IPS-NIHi7 (cell line): ENCODE data around the gene ACSF3.

Experiments
- DNase-seq: peaks from one replicate; pipeline ENCODE4 v3.0.0; 2012; ENCODE audit warnings: mixed read lengths; ENCODE audit errors: extremely low spot score

Gene ACSF3

DNA sequence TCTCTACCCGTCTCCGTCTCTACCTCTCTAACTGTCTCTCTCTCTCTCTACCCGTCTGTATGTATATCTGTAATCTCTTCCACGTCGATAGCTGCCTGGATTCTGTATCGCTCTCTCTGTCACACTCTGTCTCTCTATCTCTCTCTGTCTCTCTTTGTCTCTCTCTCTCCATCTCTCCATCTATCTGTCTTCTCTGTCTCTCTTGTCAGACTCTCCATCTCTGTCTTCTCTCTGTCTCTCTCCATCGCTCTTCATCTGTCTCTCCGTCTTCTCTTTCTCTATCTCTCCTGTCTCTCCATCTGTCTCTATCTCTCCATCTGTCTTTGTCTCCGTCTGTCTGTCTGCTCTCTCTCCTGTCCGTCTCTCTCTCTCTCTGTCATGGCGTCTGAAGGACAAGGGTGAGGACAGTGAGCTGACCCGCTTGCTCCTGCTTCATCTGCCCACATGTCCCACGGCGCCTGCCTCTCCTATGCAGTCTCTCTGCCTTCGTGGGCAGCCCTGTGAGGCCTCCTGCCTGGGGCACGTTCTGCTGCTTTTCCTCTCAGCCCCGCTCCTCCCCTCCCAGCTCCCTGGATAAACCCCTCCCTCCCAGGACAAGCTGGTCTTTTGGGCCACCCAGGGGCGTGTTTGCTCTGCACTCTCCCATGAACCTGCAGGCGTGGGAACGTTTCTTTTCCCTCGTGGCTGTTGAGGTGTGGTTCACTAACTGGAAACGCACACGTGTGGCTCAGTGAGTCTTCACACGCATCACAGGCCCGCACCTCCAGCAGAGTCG, 18.9 kb downstream of the ACSF3 start:
- DNase-seq, result no peak

DNA sequence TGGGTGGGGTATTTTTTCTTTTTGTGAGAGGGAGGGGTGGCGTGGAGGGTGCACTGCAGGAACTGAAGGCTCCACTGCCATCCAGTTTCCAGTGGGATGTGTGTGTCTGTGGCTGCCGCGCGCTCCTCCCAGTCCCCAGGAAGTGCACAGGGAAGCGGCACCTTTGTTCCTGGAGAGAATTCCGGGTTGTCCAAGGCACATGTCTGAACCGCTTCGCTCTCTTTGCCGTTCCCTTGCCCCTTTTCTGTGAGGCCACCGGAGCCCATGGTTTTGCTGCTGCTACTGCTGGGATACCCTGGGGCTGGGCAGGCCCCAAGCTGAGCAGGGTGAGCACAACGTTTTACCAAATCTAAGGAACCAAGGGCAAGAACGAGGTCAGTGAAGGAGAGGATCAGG, 19.5 kb downstream of the ACSF3 start:
- DNase-seq, result no peak

DNA sequence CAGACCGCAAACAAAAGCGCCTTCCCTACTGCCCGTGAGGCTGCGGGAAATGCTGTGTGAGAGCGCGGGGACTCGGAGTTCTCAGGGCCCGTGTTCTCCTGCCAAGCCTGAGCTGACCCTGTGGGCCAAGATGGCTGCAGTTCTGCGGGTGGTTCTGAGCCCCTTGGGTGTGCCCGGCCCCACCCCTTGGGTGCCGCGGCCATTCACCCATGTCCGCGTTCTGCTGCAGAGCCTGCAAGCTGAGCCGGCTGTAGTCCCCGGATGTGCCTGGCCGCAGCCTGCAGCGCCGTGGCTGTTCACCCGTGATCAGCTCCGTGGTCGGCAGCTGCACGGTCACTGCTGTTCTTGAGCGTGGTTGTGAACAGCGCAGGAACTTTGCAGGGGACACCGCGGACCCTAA, 20.0 kb downstream of the ACSF3 start:
- no peak for DNase-seq

DNA sequence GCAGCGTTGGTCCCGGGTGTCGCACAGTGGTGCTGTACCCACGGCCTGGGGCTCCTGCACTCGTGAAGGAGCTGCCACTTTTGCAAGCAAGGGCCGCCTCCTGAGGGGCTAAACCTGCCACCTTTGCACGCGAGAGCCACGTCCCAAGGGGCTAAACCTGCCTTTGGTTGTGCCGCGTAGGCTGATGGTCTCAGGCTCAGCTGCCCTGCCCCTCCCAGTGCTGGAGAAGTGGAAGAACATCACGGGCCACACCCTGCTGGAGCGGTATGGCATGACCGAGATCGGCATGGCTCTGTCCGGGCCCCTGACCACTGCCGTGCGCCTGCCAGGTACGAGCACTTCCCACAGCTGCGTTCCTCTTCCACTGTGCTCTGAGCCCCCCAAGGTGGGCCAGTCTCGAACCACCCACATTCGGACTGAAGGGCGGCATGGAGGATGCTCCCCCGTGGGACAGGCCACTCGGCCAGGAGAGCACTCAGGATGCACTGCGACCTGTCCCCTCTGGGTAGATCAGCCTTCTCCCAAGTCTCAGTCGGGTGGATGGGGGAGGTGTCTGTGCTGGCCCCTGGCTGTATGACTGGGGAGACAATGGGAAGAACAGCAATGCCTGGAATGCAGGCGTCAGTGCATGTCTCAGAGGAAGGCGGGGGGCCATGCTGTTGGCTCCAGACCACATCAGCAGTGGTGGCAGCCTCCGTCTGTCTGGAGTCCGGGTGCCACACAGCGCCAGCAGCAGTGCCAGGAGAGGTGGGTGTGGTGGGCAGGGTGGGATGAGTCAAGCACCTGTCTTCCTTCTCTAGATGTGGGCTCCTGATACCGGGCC, 20.7 kb downstream of the ACSF3 start:
- peak; percentile 58 for DNase-seq

- no peak for DNase-seq
Measured at GRCh38 chr16:89115216-89115861, 21.7 kb downstream of the ACSF3 start.

GRCh38 chr16:89116341-89117226, 22.9 kb downstream of the ACSF3 start:
- no peak for DNase-seq

GRCh38 chr16:89117227-89117974, 23.7 kb downstream of the ACSF3 start:
- DNase-seq, result no peak

DNA sequence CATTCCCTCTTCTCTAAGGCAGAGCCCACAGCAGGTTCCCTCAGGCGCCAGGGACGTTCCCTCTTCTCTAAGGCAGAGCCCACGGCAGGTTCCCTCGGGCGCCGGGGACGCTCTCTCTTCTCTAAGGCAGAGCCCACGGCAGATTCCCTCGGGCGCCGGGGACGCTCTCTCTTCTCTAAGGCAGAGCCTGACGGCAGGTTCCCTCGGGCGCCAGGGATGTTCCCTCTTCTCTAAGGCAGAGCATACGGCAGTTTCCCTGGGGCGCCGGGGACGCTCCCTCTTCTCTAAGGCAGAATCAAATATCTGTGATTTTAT, 24.3 kb downstream of the ACSF3 start:
- no peak for DNase-seq

DNA sequence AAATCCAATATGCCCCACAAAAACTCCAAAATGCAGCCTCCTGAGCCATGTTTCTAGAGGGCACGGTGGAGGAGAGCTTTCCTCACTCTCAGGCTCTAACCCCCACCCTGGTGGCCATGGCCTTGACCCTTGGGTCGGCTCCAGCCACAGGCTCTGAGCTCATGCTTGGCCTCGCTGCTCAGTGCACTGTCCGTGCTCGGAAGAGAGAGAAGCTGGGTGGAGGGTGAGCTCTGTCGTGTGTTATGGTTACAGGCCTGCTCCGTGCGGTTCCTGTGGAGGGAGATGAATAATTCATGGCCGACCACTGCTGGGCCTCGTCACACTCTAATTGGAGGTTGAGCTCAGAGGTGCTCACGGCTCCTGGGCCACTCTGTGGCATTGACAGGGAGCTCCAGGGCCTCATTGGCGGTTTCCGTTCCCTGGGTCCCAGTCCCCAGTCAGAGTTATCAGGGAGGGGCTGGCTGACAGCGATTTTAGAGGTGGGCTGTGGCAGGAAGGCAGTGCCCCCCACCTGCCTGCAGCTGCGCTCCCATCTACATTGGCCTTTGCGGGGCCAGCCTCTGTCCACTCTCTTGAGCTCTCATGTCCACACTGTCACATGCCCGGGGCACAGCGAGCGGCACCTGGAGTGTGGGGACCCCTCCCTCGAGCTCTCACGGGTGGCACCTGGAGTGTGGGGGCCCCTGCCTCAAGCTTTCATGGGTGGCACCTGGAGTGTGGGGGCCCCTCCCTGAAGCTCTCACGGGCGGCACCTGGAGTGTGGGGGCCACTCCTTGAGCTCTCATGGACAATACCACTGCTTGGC, 24.9 kb downstream of the ACSF3 start:
- peak; percentile 53 for DNase-seq

DNA sequence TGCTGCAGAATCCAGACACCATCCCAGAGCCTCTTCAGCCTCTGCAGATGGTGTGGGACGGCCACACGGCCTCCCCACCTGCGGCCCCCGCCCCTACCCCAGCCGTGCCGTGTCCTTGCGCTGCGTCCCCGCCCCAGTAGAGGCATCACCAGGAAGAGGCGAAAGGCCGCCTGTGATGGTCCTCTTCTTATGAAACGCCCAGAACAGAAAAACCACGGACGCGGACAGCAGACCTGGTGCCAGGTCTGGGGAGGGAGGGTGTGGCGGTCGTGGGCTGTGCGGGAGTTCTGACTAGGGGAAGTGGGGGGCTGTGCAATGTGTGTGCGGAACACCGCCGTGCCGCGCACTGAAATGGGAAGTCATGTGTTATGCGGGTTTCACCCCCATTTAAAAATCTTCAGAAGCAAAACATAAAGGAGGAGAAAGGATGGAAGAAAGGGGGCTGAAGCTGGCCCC, 25.5 kb downstream of the ACSF3 start:
- DNase-seq, result no peak

GRCh38 chr16:89119661-89120141, 26.0 kb downstream of the ACSF3 start:
- DNase-seq, result no peak

- no peak for DNase-seq
Measured at GRCh38 chr16:89120281-89120680, 26.6 kb downstream of the ACSF3 start.

DNA sequence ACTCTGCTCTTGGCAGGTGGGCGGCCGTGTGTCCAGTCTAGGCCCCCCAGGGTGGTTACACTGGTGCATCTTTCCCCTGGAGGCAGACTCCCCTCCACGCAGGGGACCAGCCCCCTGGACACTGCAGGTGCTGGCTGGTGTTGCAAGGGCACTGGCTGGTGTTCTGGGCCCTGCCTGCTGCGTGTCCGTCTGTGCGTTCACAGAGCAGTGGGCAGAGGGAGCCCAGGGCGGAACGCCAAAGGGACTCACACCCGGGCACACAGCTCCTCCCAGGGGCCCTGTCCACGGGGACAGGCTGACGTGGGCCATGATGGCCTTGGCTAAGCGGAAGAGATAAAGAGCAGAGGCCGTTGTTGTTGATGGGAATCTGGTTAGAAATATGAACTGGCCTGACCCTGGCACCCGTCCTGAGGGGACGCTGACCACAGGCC, 27.3 kb downstream of the ACSF3 start:
- DNase-seq, result no peak

DNA sequence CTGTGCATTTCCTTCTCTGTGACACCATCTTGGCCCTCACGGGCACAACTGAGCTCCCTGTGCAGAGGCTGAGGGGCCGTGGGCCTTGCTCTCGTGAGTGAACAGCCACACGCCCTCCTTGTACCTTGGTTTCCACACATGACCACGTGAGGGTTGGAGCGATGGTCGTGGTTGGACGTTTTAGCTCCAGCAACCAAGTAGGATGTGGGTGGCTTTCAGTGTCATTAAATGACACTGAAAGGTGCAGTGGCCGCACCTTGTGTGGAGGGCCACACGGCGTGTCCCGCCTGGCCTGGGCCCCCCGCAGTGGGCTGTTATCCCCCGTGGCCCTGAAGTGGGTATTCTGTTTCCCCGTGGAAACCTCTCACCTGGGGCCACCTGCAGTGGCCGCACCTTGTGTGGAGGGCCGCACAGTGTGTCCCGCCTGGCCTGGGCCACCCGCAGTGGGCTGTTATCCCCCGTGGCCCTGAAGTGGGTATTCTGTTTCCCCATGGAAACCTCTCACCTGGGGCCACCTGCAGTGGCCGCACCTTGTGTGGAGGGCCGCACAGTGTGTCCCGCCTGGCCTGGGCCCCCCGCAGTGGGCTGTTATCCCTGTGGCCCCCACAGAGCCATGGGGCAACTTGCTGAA, 28.2 kb downstream of the ACSF3 start:
- DNase-seq, result no peak

- no peak for DNase-seq
Measured at GRCh38 chr16:89122322-89122851, 28.7 kb downstream of the ACSF3 start.

- DNase-seq, result no peak
Measured at GRCh38 chr16:89123001-89123830, 29.6 kb downstream of the ACSF3 start.

- no peak for DNase-seq
Measured at GRCh38 chr16:89123831-89124100, 30.1 kb downstream of the ACSF3 start.

- no peak for DNase-seq
Measured at GRCh38 chr16:89129378-89129777, 35.7 kb downstream of the ACSF3 start.

GRCh38 chr16:89130448-89130847, 36.8 kb downstream of the ACSF3 start:
- DNase-seq, result no peak
